Subcutaneous adipose tissue (tissue), 4 donors: ENCODE data around the gene LSS. TPM values are rescaled to one million over a fixed set of nuclear protein-coding genes. Genes with fewer than 3 reads are reported as not detected.

Experiments used
- total RNA-seq, 4 donors: library from RNA; depleted of rRNA; stranded (reverse); fragments of >200 nt; gene quantifications; one replicate each; pipeline ENCODE4 v1.1.0, GENCODE V29; 2016
- TF ChIP-seq, protein P1 (sequence below): fragments of 450-650 bp; IDR thresholded peaks from one replicate; pipeline ENCODE4 v1.5.1; 2016; ENCODE audit warnings: low read depth, mild to moderate bottlenecking, control low read depth, antibody characterized with exemption, moderate library complexity

LSS gene
- total RNA-seq, 4 donors from 2014 or later = 46.5 to 194 (median 141) TPM

DNA sequence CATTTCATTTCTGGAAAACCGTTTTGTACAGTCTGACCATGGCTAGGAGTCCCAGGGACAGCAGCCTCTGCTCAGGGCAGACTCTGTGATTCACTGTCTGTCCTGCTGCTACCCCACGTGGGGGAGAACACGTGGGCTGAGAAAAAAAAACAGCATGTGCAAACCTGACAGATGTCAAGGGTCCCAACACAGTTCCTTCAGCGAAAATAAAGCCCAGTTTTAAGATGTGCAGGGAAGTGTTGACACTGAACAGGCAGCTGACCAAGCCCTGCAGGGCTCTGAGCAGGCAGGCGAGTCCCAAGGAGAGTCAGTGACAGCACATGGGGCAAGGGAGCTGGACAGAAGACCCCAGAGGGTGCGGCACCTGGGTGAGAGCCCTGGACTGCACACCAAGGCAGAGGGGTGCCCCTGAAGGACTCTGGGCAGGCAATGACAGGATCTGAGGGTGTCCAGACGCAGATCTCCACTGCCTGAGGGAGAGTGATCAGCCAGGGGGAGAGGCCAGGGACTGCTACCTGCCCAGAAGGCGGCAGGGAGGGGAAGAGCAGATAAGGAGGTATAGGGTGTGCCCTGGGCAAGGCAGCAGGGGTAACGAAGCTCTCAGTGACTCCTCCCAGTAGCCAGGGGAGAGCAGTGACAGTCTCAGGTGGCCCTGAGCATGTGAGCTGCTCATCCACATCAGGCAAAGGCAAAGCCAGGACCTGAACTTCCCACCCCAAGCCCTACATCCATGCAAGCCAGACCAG lies 39.2 kb downstream of the LSS start:
- TF ChIP-seq, protein P1, sequence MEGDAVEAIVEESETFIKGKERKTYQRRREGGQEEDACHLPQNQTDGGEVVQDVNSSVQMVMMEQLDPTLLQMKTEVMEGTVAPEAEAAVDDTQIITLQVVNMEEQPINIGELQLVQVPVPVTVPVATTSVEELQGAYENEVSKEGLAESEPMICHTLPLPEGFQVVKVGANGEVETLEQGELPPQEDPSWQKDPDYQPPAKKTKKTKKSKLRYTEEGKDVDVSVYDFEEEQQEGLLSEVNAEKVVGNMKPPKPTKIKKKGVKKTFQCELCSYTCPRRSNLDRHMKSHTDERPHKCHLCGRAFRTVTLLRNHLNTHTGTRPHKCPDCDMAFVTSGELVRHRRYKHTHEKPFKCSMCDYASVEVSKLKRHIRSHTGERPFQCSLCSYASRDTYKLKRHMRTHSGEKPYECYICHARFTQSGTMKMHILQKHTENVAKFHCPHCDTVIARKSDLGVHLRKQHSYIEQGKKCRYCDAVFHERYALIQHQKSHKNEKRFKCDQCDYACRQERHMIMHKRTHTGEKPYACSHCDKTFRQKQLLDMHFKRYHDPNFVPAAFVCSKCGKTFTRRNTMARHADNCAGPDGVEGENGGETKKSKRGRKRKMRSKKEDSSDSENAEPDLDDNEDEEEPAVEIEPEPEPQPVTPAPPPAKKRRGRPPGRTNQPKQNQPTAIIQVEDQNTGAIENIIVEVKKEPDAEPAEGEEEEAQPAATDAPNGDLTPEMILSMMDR = no peak

DNA sequence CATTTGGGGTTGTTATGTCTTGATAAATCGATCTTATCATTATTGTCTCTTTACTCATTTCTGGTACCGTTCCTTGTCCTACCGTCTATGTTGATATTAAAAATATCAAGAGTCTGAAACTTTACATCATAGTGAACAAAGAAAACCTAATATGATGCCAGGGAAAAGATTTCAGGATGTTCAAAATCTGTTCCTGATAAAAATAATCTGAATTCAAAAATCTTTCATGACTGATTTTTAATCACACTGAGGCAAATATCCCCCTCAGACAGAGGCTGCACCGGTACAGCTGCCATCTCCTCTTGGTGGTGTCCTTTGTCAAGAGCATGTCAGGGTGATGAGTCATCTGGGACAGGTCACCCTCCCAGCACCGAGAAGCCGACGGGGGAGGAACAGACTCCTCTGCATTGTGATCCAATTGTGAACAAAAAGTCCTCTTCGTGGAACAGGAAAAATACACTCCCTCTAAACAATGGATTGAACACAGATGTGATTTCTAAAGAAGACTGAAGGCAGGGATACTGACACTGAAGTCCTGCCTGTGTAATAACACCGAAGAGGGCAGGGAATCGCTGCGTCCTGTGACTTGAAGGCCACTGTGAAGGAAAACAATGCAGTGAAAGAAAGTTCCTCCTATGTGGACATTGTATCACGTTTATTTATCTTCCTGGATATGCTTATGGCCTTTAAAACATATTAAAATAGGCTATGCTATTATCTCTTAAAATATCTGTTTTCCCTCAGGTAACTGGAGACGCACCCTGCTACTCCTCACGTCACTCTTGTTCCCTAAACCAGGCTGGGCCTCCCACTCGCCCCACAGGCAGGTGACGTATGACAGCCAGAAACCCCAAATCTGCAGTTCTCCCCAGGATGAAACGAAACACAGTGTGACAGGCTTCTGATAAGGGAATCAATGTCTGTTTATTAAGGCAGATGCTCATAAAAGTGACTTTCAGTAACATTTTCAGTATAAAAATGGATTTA lies 40.1 kb downstream of the LSS start:
- TF ChIP-seq, protein P1 = no peak

DNA sequence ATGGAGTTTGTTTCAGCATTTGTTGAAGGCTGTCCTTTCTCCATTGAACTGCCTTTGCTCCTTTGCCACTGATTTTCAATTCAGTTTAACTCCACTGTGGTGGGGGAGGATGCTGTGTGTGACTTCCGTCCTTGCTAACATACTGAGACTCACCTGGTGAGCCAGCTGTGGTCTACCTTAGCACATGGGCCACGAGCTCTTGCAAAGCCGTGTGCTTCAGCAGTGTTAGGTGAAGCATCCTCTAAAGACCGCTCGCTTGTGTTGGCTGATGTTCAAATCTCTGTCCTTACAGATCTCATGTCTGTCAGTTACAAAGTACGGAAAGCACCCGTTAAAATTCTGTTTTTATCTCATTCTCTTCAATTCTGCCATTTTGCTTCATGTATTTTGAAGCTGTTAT lies 40.8 kb downstream of the LSS start:
- TF ChIP-seq, protein P1 = no peak

DNA sequence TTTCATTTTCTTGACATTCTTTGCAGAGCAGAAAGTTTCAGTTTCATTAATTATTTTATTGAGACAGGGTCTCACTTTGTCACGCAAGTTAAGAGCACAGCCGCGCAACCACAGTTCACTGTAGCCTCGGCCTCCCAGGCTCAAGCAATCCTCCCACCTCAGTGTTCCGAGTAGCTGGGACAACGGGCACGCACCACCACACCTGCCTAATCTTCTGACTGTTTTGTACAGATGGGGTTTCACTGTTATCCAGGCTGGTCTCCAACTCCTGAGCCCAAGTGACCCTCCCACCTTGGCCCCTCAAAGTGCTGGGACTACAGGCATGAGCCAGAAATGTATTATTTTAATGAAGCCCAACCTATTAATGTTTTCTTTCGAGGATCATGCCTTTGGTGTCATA lies 41.3 kb downstream of the LSS start:
- TF ChIP-seq, protein P1 = no peak

DNA sequence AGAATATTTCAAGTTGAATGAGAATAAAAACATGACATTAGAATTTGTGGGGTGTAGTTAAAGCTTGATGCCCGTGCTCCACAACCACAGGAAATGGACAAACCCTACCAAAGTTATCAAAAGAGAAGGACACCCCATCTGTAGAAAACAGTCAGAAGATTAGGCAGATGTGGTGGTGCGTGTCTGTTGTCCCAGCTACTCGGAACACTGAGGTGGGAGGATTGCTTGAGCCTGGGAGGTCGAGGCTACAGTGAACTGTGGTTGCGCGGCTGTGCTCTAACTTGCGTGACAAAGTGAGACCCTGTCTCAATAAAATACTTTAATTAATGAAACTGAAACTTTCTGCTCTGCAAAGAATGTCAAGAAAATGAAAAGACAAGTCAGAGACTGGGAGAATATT lies 42.9 kb downstream of the LSS start:
- TF ChIP-seq, protein P1 = no peak

DNA sequence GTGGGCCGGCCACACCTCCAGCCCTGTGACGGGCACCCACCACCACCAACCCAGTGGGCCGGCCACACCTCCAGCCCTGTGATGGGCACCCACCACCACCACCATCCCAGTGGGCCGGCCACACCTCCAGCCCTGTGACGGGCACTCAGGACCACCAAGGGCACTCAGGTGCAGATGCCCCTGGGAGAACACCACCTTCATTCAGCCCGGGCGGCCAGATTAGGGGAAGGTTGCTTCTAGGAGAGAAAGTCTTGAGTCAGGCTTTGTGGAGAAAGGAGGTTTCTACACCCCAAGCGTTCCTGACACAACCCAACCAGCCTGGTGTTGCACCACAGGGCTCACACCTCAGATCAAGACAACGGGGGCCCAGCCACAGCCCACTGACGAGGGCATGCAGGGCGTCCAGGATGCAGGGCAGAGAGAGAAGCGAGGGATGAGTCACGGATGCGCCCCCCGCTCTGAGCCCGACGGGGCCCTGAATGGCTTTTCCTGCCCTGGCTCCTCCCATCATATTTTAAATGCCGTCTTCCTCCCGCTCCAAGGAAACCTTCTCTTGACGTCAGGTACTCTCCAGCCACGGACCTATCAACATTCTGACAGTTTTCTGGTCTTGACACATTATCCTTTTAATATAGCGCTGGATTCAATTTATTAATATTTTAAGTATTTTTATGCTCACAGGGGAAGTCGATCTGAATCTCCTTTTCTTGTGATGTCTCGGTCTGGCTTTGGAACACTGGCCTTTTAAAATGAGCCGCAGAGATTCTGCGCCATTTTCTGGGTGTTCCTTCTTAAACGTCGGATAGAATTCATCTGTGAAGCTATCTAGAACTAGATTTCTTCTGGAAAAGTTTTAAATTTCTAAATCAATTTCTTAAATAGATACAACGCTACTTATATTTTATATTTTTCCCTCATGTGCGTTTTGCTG lies 43.7 kb downstream of the LSS start:
- TF ChIP-seq, protein P1 = no peak
